HEK293 (cell line): ENCODE measurements around the gene FALEC.
A peak's percentile ranks its signal among the peaks of the same experiment; 100 is the strongest.

Source experiments
- CTCF ChIA-PET: fragments of 350-600 bp; formaldehyde crosslinking; extraction: SDS; loops from one replicate; lab custom pipeline; 2021; ENCODE audit warnings: antibody characterized with exemption; lab: Yijun Ruan, JAX
- POLR2A ChIA-PET: fragments of 300-600 bp; formaldehyde crosslinking; extraction: SDS; loops from one replicate; lab custom pipeline; 2020; ENCODE audit warnings: antibody characterized with exemption, inconsistent platforms; lab: Yijun Ruan, JAX
- H3K27ac ChIP-seq: fragments of 200-500 bp; sonication (Bioruptor generic); 2 replicates; pipeline ENCODE4 v1.5.1; 2014; ENCODE audit warnings: low read depth, low read length, control low read depth, inconsistent platforms; ENCODE audit errors: extremely low read depth
- H3K36me3 ChIP-seq, 2 experiments: fragments of 200-500 bp in 1 of 2; sonication (Bioruptor generic) in 1 of 2; 1 replicate in 1 of 2; 2 replicates in 1 of 2; pipeline ENCODE4 v1.5.1; 2014 to 2017; ENCODE audit warnings: inconsistent platforms in 2 of 2, low read length in 2 of 2; ENCODE audit not compliant: control insufficient read depth in 2 of 2, insufficient read depth in 1 of 2
- H3K4me1 ChIP-seq: fragments of 200-500 bp; sonication (Bioruptor generic); 2 replicates; pipeline ENCODE4 v1.5.1; 2014; ENCODE audit warnings: mild to moderate bottlenecking, low read length, inconsistent platforms; ENCODE audit not compliant: control insufficient read depth, insufficient read depth
- H3K4me3 ChIP-seq: 2 replicates; pipeline ENCODE4 v1.5.1; 2011; ENCODE audit warnings: low read depth, mild to moderate bottlenecking, control low read depth, low read length, moderate library complexity
- H3K9me3 ChIP-seq: fragments of 200-500 bp; sonication (Bioruptor generic); 2 replicates; pipeline ENCODE4 v1.5.1; 2014; ENCODE audit warnings: low read depth, low read length, inconsistent platforms; ENCODE audit not compliant: control insufficient read depth, insufficient read depth
- IKZF3 ChIP-seq: fragments of 450-650 bp; IDR thresholded peaks from 2 replicates; pipeline ENCODE4 v1.5.0; 2018; ENCODE audit warnings: missing biosample characterization, mild to moderate bottlenecking, missing genetic modification characterization, moderate library complexity
- KLF16 ChIP-seq: fragments of 450-650 bp; formaldehyde crosslinking; IDR thresholded peaks from 2 replicates; pipeline ENCODE4 v1.5.1; 2017; ENCODE audit warnings: missing biosample characterization, missing genetic modification characterization
- SCRT2 ChIP-seq: fragments of 450-650 bp; formaldehyde crosslinking; IDR thresholded peaks from 2 replicates; pipeline ENCODE4 v1.5.1; 2016; ENCODE audit warnings: missing biosample characterization, missing genetic modification characterization
- YY2 ChIP-seq: fragments of 450-650 bp; formaldehyde crosslinking; IDR thresholded peaks from 2 replicates; pipeline ENCODE4 v1.5.1; 2016; ENCODE audit warnings: missing biosample characterization, missing genetic modification characterization
- ZIC2 ChIP-seq: fragments of 450-650 bp; formaldehyde crosslinking; IDR thresholded peaks from 2 replicates; pipeline ENCODE4 v1.5.1; 2016; ENCODE audit warnings: missing biosample characterization, missing genetic modification characterization
- ZNF148 ChIP-seq: fragments of 450-650 bp; formaldehyde crosslinking; IDR thresholded peaks from 2 replicates; pipeline ENCODE4 v1.5.0; 2017; ENCODE audit warnings: missing biosample characterization, missing genetic modification characterization, borderline replicate concordance
- ZNF292 ChIP-seq: fragments of 450-650 bp; formaldehyde crosslinking; IDR thresholded peaks from 2 replicates; pipeline ENCODE4 v1.5.1; 2016; ENCODE audit warnings: low read depth, missing biosample characterization, missing genetic modification characterization, borderline replicate concordance
- ZNF341 ChIP-seq: fragments of 450-650 bp; formaldehyde crosslinking; IDR thresholded peaks from 2 replicates; pipeline ENCODE4; 2016; ENCODE audit warnings: low read depth, missing biosample characterization, missing genetic modification characterization
- ZNF404 ChIP-seq: fragments of 450-650 bp; formaldehyde crosslinking; IDR thresholded peaks from 2 replicates; pipeline ENCODE4 v1.5.1; 2017; ENCODE audit warnings: missing biosample characterization, missing genetic modification characterization
- ZNF549 ChIP-seq: fragments of 450-650 bp; IDR thresholded peaks from 2 replicates; pipeline ENCODE4 v1.5.1; 2018; ENCODE audit warnings: missing biosample characterization, missing genetic modification characterization, mild to moderate bottlenecking, inconsistent platforms, moderate library complexity
- ZNF555 ChIP-seq: fragments of 450-650 bp; formaldehyde crosslinking; conservative IDR thresholded peaks from 2 replicates; pipeline ENCODE4 v1.5.1; 2017; ENCODE audit warnings: missing biosample characterization, mild to moderate bottlenecking, missing genetic modification characterization, inconsistent platforms
- ZNF664 ChIP-seq: fragments of 450-650 bp; formaldehyde crosslinking; IDR thresholded peaks from 2 replicates; pipeline ENCODE4 v1.5.1; 2016; ENCODE audit warnings: missing biosample characterization, missing genetic modification characterization
- ZNF692 ChIP-seq: fragments of 450-650 bp; formaldehyde crosslinking; IDR thresholded peaks from 2 replicates; pipeline ENCODE4 v1.5.1; 2016; ENCODE audit warnings: missing biosample characterization, missing genetic modification characterization
- ZNF830 ChIP-seq: fragments of 450-650 bp; IDR thresholded peaks from 2 replicates; pipeline ENCODE4 v1.5.0; 2018; ENCODE audit warnings: missing biosample characterization, missing genetic modification characterization, low read depth, mild to moderate bottlenecking, moderate library complexity
- ZSCAN16 ChIP-seq: fragments of 450-650 bp; formaldehyde crosslinking; IDR thresholded peaks from 2 replicates; pipeline ENCODE4 v1.5.1; 2016; ENCODE audit warnings: missing biosample characterization, missing genetic modification characterization
- ZSCAN18 ChIP-seq: fragments of 450-650 bp; formaldehyde crosslinking; IDR thresholded peaks from 2 replicates; pipeline ENCODE4 v1.5.1; 2016; ENCODE audit warnings: missing biosample characterization, missing genetic modification characterization
- ZSCAN4 ChIP-seq: fragments of 450-650 bp; formaldehyde crosslinking; IDR thresholded peaks from 2 replicates; pipeline ENCODE4 v1.5.1; 2017; ENCODE audit warnings: missing biosample characterization, missing genetic modification characterization

FALEC gene

GRCh38 chr1:150555198-150555970 lies 39.8 kb downstream of the FALEC start:
- POLR2A ChIA-PET = interaction anchor here (0.6 kb wide), 1 partner anchor 22 kb away, joined by 6 read pairs; no protein-coding TSS in a partner anchor
- Histone ChIP-seq H3K4me1 (no peaks in the 10 kb centered on the region), H3K4me3 (no peak overlapping the region), H3K36me3 (peaks cover 0 to 6% of the 10 kb centered on the region in 2 experiments; a peak in 1 of 3 replicates), H3K9me3 (no peaks in the 10 kb centered on the region), H3K27ac (no peak overlapping the region)
- CTCF ChIA-PET = interaction anchor here (0.6 to 1.0 kb wide), 2 partner anchors 10 to 284 kb away, joined by 3 read pairs; no protein-coding TSS in a partner anchor
- TF ChIP-seq ZIC2 (tag by site-specific recombination) (no peak), ZNF292 (no peak), ZSCAN4 (tag by site-specific recombination) (peak; percentile 89)

GRCh38 chr1:150555971-150556865 lies 40.7 kb downstream of the FALEC start:
- Histone ChIP-seq H3K36me3 (peaks cover 0 to 6% of the 10 kb centered on the region in 2 experiments; a peak in 1 of 3 replicates), H3K27ac (no peak overlapping the region), H3K4me1 (no peaks in the 10 kb centered on the region), H3K4me3 (no peak overlapping the region), H3K9me3 (no peaks in the 10 kb centered on the region)
- CTCF ChIA-PET = interaction anchor here (0.6 kb wide), 2 partner anchors 8 to 283 kb away, joined by 3 read pairs; no protein-coding TSS in a partner anchor
- POLR2A ChIA-PET = interaction anchor here (1.3 to 1.5 kb wide), 2 partner anchors 23 to 73 kb away, joined by 3 to 4 read pairs; partner anchors contain the start of genes ENSA and MCL1
- no peak for TF ChIP-seq ZSCAN18
- TF ChIP-seq SCRT2 = 0 out of 2 replicates have a peak, but pooled peaks have one; percentile 22
- TF ChIP-seq ZNF341 (tag by site-specific recombination) = 0 out of 2 replicates have a peak, but pooled peaks have one; percentile 38

- ChIA-PET POLR2A (interaction anchor here (1.3 to 1.5 kb wide), 2 partner anchors 22 to 72 kb away, joined by 3 to 4 read pairs; partner anchors contain the start of genes ENSA and MCL1), CTCF (interaction anchor here (0.6 to 4.3 kb wide), 2 partner anchors 9 to 17 kb away, joined by 3 to 135 read pairs; partner anchors contain the start of gene MCL1)
- TF ChIP-seq ZNF148 (no peak), ZNF404 (no peak), KLF16 (tag by site-specific recombination) (no peak), ZNF692 (tag by site-specific recombination) (no peak), ZNF664 (tag by site-specific recombination) (no peak), ZNF830 (tag by site-specific recombination) (no peak), ZNF555 (no peak), ZNF549 (tag by site-specific recombination) (no peak), IKZF3 (tag by site-specific recombination) (no peak), YY2 (no peak), ZSCAN16 (tag by site-specific recombination) (no peak)
- H3K27ac ChIP-seq = no peak overlapping the region
- peaks cover 0 to 6% of the 10 kb centered on the region in 2 experiments; a peak in 1 of 3 replicates for H3K36me3 ChIP-seq
- H3K9me3 ChIP-seq = no peaks in the 10 kb centered on the region
- peaks cover under 1% of the 10 kb centered on the region; the same call in 1 of the 2 replicates for H3K4me1 ChIP-seq
- no peak overlapping the region for H3K4me3 ChIP-seq
Observed at GRCh38 chr1:150557065-150557600, 41.6 kb downstream of the FALEC start.
